AG08395 (cell line): ENCODE data around the gene CA5A.
"Not testable (repeated sequence)": the region's sequence is repeated elsewhere in the genome, so short reads cannot be mapped to it uniquely, and the experiment has no call there.

Source experiments
- DNase-seq: peaks from one replicate; pipeline ENCODE4 v3.0.0; 2012; ENCODE audit warnings: mixed read lengths, low spot score

The CA5A gene

DNA sequence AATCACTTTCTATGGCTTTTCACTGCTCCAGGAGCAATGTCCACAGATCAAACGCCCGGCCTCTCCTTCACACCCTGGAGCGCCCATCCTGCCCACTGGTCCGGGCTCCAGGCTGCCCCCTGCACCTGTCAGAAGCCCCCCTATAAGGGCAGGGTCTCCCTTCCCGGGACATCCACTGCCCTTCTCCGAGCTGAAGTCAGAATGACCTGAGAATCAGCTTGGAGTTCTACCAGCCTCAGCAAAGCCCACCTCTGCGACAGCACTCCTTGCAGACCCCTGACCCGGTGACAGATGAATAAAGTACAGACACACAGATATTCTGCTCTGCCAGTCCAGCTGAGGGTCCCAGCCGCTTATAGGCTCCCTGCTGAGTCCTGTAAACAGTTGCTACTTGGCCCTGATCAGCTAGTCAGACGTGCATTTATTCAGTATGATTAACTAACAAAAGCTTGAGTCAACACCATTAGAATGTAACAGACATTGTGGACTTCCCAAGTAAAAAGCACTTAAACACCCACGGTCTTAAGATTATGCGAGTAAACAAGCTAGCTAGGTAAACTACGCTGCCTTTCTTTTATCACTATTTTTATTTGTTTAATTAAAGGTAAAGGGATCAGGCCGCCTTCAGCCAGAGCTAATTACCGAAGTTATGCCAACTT, 71.9 kb downstream of the CA5A start:
- no peak for DNase-seq

DNA sequence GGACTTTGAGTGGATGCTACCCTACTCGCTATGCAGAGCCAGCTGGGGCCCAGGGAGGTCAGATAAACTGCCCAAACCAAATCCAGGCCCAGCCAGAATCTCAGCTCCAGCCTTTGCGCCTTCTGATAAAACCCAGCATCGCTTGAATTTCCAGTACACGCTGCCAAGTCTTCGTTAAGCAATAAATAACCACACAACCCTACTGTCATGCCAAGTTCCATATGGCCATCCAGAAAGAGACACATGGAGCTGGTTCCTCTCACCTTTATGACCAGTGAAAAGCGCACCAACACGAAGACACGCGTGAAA, 73.0 kb downstream of the CA5A start:
- DNase-seq = not testable (repeated sequence)

DNA sequence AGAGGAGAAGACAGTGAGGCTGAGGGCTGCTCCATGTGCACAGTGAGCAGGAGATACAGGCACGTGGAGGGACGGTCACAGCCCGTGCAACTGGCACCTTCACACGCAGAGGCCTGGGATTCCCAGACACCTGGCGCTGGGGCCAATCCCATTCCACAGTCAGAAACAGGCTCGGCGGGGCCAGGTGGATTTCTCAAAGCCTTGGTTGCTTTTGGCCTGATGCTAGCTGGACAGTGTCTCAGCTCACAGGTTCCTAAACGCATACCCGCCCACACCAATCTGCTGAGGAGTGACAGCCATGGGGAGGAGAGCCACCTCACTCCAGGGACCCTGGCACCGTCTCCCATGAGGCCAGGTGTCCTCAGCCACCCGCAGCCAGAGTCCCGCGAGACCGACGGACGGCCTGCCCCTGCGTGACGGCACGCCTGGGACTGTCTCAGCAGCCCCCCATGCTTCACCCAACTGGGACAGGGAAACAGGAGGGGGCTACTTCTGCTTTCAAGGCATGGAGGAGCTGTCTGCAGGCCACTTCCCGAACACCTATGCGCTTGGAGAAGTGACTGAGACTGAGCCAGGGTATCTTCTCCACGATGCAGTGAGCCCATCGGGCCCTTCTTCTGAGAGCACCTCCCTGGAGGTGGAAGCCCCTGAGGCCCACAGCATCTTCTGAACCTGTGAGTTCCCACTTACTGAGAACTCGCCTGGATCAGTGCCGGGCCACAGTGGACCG, 73.6 kb downstream of the CA5A start:
- not testable (repeated sequence) for DNase-seq

DNA sequence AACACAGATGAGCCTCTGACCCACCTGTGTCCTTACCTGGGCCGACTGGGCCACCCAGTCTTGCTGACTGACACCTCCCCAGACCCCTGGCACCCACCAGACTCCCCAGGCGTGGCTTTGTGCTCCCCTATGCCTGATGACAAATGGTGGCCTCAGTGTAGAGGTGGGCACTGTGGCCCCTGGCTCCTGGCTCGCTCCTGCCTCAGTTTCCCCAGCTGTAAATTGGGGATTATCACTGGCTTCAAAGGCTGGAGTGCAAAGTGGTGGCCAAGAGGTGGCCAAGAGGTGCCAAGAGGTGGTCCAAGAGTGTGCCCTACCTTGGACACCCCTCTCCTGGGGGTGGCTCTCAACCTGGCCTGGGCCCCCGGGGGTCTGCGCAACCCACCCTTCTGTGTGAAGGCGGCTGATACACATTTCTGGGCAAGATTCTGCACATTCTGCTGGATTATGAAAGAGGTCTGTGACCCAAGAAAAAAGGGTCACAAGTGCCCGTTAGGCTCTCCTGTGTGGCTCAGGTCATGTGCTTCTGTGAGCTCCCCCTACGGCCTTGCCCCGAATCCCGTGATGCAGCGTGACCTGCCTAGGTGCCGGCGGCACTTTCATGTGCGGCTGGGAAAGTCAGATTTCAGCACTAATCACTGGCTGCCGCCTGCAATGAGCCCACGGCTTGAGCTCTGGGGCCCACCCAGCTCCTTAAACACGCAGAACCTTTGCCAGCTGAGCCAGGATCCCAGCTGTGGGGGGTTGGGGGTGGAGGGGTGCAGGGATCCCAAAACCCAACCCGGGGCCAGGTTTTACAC, 74.8 kb downstream of the CA5A start:
- not testable (repeated sequence) for DNase-seq

DNA sequence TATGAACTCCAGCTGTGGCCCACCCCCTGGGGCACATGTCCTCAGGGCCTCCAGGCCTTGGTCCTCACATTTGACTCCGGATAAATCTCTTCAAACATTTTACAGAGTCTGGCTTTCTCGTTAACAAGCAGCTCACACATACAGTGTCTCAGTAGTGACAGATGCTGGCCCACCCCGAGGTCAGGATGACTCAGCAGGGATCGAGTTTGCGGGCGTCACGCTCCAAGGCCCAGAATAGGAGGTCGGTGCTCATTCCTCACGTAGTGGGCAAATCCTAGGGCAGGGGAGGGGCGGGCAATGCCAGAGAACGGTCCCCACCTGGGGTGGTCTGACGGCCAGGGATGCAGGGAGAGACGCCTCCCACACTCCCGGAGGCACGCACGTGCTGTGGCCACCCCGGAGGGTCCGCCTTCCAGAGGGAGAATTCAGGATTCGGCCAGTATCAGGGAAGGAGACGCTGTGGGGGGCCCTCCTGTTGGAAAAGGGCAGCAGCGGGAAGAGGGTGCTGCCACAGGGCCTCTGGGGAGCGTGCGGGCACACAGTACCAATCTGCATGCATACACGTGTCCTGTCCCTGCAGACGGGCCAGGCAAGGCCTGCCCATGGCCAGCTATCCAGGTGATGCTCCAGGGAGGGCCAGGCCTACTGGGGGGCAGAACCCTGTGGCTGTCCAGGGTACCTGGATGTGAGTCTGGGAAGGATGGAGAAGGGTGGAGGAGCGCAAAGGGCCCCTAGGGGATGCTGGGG, 75.6 kb downstream of the CA5A start:
- peak; percentile 46 for DNase-seq

DNA sequence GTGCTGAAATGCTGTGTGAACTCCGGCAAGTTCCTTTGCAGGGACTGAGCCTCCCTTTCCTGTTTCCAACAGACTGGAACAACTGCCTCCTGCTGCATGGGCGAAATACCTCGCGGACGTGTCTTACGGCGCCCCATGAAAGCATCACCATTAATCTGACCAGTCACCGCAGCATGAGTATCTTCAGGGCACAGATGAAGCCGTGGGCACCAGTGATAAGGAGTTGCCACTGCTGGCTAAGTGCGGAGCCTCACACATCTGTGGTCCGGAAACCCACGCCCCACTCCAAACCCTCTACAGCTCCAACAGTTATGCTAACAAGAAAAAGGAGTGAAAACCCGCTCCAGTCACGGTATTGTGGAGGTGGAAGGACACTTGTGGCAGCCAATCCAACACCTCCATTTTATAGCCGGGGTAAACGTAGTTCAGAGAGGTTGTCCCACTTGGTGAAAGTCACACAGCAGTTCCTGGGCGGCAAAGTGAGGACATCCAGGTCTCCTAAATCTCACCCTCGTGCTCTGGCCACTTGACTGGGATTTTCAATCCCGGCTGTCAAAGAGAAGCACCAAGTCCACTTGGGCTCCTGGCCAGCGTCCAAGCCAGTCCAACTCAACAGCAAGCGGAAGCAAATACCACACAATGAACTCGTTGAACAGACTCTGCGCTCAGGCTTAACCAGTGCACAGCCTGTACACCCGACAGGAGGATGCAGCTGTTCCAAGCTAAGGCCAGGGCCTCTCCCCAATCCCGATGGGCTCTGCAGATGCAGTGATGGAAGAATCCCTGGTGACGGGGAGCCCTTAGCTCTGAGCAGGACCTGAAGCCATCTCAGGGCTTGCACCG, 78.0 kb downstream of the CA5A start:
- DNase-seq = not testable (repeated sequence)

DNA sequence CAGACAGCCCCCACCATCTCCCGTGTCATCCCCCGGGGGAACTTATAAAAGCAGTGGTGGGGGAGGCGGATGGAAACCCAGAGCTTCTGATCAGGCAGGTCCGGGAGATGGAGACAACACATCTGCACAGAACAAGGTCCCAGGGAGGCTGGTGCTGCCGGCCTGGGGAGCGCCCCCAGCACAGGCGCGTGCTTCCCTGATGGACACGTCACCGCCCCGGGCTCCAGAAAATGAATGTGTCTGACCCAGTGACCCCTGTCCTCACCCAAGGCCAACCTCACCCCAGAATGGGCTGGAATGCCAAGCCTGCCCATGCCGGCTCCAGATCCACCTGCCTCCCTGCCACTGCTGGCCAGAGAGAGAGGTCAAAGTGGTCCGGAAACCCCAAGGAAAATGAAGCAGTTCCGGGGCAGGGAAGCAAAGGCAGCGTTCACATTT, 79.5 kb downstream of the CA5A start:
- no peak for DNase-seq

DNA sequence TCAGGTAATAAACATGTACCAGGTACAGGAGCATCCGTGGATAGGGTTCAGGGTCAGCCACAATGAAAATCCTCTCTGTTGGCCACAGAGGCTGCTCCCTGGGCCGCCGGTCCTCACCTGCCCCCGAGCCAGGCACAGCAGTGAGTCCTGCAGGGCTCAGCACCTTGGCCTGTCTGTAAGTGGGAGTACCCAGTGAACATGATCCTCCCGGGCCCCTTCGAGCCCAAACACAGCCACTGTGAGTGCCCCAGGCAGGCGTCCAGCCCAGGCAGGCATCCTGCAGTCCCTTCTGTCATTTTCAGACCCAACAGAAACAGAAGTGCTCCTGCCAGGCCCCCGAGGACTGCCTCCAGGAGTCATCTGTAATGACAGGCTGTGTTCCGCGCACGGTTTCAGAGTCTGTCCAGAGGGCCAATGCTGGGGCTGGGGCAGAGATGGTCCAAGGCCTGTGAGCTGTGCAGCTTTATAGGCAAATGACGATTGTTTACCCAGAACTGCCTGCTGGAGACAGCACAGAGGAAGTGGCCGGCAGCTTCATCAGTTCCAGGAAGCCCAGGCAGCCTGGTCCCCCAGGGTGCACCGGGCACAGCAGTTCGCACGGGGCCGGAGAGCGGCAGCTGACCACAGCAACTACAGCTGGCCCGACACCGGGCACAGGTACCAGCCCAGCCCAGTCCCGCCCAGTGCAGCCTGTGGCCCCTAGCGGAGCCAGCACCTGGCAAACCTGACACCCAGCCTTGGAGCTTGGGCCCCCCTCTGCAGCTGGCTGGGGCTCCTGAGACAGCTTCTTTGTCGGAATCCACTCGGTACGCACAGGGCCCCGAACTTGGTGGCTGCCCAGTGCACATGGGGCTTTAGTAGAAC, 80.2 kb downstream of the CA5A start:
- no peak for DNase-seq

DNA sequence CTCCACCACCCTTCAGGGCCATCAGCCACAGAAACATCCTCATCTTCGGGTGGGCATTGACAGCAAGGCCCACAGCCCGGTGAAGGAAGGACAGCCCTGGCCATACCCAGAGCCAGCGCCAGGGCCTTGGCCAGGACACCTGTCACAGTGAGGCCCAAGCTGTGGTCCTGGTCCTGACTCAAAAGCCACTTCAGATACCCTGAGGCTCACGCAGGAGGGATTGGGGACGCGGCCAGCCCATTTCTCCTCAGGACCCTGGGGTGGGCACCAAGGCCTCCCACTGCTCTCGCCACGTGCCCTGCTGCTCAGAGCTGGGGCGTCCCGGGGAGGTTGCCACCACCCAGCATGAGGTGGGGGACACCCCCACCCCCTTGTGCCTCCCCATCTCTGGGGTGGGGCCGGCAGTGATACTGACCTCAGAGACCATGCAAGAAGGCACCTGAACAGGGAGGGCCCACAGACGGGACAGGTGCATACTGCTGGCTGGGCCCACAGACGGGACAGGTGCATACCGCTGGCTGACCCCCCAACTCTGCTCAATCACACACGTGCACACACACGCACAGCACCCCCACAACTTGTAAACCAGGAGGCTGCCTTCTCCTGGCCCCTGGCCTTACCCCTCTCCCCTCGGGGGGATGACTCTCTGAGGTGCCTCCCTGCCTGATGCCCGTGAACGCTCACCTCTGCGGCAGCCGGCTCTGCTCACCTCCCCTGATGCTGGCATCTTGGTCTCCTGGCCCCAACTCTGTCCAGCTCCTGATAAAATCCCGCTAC, 81.2 kb downstream of the CA5A start:
- DNase-seq = no peak

DNA sequence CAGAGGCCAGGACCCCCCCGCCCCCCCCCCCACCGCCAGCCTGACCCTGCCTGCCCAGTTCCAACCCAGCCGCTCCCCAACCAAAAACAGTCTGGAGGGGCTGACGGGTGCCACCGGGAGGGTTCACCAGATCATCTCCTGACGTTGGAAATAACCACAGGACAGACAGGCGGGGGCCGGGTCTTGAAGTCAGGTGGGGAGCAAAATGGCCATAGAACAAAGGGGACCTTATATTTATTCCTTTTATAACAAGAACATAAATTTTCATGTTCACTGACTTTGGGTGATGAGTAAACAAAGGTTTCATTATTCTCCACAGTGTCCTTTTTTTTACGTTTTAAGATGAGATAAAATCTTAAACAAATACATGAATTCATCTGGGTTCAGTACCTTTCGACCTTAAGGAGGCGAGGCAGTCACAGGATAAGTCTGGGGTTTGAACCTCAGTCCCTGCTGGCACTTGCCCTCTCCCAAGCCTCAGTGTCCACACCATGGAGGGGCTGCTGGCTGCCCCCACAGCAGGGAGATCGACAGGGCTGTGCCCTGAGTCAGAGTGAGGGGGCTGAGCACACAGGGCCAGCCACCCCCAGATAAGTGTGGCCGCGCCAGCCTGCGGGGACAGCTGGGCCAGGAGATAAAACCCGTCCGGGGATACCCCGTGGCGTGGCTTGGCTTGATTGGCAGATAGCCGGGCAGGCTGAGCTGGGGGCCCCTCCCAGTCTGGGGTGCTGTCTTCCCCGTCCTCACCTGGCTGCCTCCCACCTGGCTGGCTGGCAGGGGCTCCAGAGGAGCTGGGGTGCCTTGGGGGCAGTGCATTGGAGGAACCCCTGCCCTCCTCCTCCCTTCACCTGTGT, 82.0 kb downstream of the CA5A start:
- DNase-seq = no peak

DNA sequence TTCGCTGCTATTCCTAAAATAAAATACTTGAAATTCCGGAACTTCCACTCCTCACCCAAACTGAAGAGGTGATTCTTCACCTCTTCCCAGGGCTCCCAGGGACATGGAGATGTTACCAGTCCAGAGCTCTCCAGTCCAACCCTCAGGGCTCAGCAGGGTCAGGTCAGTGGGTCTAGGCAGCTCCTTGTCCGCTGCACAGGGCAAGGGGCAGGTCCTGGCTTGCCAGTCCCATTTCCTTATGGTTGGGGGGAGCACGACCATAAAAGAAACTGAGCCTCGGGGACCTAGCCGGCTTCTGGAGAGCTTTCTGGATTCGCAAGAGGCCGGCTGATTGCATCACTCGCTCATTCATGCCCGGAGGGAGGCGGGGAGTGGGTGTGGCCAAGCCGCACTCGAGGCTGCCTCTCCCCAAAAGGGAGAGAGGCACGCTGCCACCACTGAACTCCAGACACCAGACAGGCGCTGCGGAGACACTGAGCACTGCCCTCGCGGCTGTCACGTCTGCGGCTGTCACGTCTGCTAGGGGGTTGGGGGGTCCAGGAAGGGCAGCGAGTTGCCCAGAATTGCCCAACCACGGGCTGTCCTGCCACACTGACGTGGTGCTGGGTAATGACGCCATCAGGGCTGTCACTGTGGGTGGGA, 82.8 kb downstream of the CA5A start:
- DNase-seq = peak; percentile 97

DNA sequence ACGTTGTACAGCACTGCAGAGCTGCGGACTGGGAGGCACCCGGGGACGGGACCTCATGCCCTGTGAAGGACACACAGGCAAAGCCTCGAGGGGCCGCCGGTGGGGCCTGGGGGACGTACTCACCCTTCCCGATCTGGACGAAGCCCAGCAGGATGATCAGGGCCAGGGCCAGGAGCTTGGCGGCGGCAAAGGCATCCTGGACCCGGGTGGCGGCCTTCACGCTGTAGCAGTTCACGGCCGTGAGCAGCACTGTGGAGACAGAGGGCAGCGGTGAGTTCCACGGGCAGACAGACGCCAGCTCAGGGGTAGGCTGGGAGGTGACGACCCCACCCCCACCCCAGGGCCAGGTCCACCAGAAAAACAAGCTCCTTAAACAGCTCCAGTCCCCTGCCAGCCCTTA, 84.7 kb downstream of the CA5A start:
- DNase-seq = no peak

DNA sequence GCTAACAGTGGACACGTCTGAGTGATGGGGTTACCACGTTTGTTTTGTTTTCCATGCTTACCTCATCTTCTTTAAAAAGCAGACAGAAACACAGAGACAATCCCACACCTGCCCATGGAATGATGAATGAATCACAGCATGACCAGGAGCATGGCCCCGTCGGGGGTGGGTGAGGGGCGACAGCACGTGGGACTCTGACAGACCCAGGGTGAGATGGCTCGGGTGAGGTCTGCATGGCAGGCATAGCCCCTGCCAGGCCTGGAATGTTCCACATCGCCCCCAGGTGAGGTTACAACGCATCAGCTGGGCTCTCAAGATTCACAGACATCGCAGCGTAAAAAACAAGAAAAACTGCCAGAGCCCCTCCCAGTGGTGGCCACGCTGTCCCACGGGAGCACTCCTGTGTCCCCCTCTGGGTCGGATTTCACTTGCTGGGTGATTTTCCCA, 85.2 kb downstream of the CA5A start:
- no peak for DNase-seq

DNA sequence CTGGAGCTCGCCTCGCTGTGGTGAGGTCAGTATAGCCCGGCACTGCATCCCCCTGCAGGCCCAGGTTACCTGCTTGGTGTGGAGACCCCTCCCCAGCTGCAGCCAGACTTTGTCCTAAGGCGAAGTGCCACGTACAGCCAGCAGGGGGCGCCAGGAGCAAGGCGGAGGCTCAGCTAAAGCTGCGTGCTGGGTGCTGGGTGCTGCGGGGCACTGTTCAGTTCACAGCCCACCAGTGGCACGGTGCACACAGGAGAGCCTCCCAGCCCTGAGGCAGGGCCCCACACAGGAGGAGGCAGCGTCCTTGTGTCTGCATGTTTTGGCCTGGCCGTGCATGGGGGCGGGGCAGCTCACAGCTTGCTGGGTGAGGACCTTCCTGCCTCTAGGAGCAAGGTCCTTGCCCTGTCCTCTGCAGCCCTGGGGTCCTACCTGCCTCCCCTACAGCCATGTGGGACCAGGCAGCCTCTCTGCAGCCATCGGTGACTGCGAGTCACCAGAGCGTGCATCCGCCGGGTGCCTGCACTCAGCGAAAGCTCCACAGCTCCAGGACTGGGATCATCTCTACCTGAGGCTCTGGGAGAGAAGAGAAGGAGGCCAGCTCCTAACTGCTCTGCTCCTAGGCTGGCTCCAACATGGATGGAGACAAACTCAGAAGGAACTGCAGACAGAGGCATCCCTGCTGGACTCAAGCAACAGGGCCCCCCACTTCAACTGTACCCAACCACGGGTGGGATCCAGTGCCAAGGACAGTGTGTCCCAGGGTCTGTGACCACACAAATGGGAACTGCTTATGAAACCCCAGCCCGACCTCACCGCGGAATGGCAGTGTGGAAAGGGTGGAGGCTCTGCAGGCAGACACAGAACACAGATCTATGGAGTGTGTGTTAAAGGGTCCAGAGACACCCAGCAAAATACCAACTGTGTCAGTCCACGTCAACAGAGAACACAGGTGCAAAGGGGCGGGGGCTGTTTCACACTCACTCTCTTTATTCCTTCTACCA, 86.0 kb downstream of the CA5A start:
- peak; percentile 75 for DNase-seq

DNA sequence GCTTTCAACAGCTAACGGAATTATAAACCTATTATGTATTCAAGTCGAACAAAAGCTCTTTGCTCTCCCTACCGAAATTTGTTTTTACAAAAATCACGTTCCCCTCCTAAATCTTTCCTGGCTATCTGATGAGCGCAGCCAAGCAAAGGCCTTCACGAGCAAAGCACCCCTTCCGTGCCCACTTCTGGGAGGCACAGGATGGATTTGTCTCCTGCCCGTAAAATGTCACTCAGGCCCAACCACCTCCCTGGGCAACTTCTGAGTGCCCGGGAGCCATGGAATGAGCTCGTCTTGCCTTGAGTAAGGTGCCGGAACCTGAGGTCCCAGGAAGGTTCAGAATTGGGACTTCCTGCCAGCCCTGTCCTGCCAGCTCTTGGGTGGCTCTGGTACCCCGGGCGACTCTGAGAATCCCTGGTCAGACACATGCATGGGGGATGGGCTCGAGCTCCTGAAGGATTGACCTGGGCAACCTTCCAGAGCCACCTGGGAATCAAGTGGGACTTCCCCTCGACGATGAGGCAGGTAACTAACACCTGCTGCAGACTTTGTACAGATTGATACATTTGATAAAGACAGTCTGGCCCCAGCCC, 86.8 kb downstream of the CA5A start:
- no peak for DNase-seq

DNA sequence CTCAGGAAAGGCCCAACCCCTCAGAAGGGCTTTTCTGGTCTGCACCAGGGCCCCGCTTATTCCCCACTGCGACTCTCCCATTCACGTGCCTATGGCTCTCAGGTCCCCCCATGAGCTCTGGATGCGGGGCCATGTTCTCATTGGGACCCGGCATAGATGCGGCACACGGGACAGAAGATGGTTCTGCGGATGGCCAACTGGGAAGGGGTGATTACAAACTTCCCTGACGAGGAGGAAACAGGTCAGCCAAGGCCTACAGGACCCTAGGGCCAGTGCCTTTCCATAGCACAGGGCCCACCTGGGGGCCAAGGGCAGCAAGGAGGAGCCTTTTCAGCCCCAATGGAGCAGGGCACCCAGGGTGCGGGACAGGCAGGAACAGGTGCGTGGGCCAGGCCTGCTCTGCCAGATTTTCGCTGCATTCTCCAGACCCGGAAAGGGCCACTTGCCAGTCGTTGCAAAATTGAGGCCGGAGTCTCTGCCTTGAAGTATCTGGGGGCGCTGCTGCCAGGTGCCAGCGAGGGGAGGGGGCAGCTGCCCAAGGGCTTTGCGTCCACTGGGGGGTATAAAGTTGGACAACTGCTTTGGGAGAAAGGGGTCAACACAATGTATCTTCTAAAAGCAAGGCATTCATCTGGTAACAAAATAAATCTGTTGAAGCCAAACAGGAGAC, 87.5 kb downstream of the CA5A start:
- DNase-seq = no peak
